Loucy (cell line): ENCODE data around the gene DYNC1H1.

Source experiments
- H2AFZ ChIP-seq: fragments of 200-600 bp; sonication (generic); 2 replicates; pipeline ENCODE4 v1.6.0; 2016; ENCODE audit warnings: antibody characterized with exemption, mild to moderate bottlenecking, low read length, moderate library complexity
- H3F3A ChIP-seq: fragments of 200-600 bp; 2 replicates; pipeline ENCODE4 v1.6.0; 2016; ENCODE audit warnings: antibody characterized with exemption, low read depth, mild to moderate bottlenecking
- H3K27me3 ChIP-seq: fragments of 200-600 bp; sonication (generic); 2 replicates; pipeline ENCODE4 v1.6.1; 2014; ENCODE audit warnings: low read length, mild to moderate bottlenecking; ENCODE audit not compliant: insufficient read depth, poor library complexity, severe bottlenecking
- H3K36me3 ChIP-seq: fragments of 200-600 bp; sonication (generic); 2 replicates; pipeline ENCODE4 v1.6.1; 2016; ENCODE audit warnings: low read length; ENCODE audit not compliant: insufficient read depth
- H3K4me1 ChIP-seq: fragments of 200-600 bp; sonication (generic); 2 replicates; pipeline ENCODE4 v1.5.1; 2014; ENCODE audit warnings: low read length, mild to moderate bottlenecking; ENCODE audit not compliant: insufficient read depth, poor library complexity, severe bottlenecking
- H3K4me2 ChIP-seq: fragments of 200-600 bp; sonication (generic); 2 replicates; pipeline ENCODE4 v1.6.0; 2014; ENCODE audit warnings: antibody characterized with exemption, low read length, low read depth, mild to moderate bottlenecking; ENCODE audit not compliant: poor library complexity, severe bottlenecking
- H3K4me3 ChIP-seq: fragments of 200-600 bp; sonication (generic); 2 replicates; pipeline ENCODE4 v1.5.1; 2014; ENCODE audit warnings: low read length, mild to moderate bottlenecking, mixed read lengths; ENCODE audit not compliant: poor library complexity, severe bottlenecking
- H3K79me2 ChIP-seq: fragments of 200-600 bp; sonication (generic); 2 replicates; pipeline ENCODE4 v1.6.1; 2014; ENCODE audit warnings: low read length; ENCODE audit not compliant: insufficient read depth
- H3K9ac ChIP-seq: fragments of 200-600 bp; sonication (generic); 2 replicates; pipeline ENCODE4 v1.6.0; 2014; ENCODE audit warnings: mild to moderate bottlenecking, low read depth, low read length, moderate library complexity; ENCODE audit not compliant: poor library complexity, severe bottlenecking
- H3K9me2 ChIP-seq: fragments of 200-600 bp; sonication (generic); replicated peaks from 2 replicates; pipeline ENCODE4 v1.6.1; 2016; ENCODE audit warnings: low read depth, low read length, mixed read lengths
- H3K9me3 ChIP-seq: fragments of 200-600 bp; sonication (generic); 2 replicates; pipeline ENCODE4 v1.6.1; 2014; ENCODE audit warnings: mild to moderate bottlenecking, antibody characterized with exemption, low read length, low read depth; ENCODE audit not compliant: insufficient read depth
- H4K20me1 ChIP-seq: fragments of 200-600 bp; sonication (generic); 2 replicates; pipeline ENCODE4 v1.6.0; 2014; ENCODE audit warnings: antibody characterized with exemption, low read length, mild to moderate bottlenecking; ENCODE audit not compliant: insufficient read depth, poor library complexity, severe bottlenecking
- EZH2phosphoT487 ChIP-seq: fragments of 200-600 bp; IDR thresholded peaks from 2 replicates; pipeline ENCODE4 v1.6.1; 2018; ENCODE audit warnings: antibody characterized with exemption, mild to moderate bottlenecking, moderate library complexity, borderline replicate concordance
- TF ChIP-seq, protein P1 (sequence below): fragments of 200-600 bp; sonication (generic); conservative IDR thresholded peaks from 2 replicates; pipeline ENCODE4 v1.5.1; 2014; ENCODE audit warnings: mild to moderate bottlenecking, antibody characterized with exemption, low read length

DYNC1H1 gene

DNA sequence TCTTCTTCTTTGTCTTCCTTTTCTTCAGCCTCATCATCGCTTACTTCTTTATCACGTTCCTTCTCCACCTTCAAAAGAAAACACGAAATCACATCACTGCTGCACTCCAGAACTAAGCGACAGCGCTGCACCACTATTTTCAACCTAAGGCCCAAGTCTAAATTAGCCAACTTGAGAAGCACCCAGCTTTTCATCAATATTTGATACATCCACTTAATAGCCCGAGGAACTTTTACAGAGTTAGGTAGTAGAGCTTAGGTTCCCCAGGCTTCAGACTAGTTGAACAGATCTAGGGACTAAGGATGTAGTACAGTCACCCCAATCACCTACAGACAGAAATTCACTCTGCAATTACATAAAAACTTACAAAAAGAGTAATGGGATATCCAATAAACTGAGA lies 120.6 kb downstream of the DYNC1H1 start:
- Histone ChIP-seq H3K9ac (peak overlapping the region; percentile 95), H3K4me3 (peak overlapping the region; percentile 83), H3K36me3 (peaks cover 59% of the 10 kb centered on the region), H3K9me3 (no peaks in the 10 kb centered on the region), H3K27me3 (no peaks in the 10 kb centered on the region), H3K79me2 (peaks cover 62% of the 10 kb centered on the region), H3K4me2 (peak overlapping the region; percentile 99), H3F3A (peaks cover 4% of the 10 kb centered on the region), H4K20me1 (peaks cover 61% of the 10 kb centered on the region), H3K4me1 (peaks cover 59% of the 10 kb centered on the region), H2AFZ (no peak overlapping the region), H3K9me2 (no peaks in the 10 kb centered on the region)
- TF ChIP-seq EZH2phosphoT487 = no peak
- TF ChIP-seq, protein P1, sequence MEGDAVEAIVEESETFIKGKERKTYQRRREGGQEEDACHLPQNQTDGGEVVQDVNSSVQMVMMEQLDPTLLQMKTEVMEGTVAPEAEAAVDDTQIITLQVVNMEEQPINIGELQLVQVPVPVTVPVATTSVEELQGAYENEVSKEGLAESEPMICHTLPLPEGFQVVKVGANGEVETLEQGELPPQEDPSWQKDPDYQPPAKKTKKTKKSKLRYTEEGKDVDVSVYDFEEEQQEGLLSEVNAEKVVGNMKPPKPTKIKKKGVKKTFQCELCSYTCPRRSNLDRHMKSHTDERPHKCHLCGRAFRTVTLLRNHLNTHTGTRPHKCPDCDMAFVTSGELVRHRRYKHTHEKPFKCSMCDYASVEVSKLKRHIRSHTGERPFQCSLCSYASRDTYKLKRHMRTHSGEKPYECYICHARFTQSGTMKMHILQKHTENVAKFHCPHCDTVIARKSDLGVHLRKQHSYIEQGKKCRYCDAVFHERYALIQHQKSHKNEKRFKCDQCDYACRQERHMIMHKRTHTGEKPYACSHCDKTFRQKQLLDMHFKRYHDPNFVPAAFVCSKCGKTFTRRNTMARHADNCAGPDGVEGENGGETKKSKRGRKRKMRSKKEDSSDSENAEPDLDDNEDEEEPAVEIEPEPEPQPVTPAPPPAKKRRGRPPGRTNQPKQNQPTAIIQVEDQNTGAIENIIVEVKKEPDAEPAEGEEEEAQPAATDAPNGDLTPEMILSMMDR = no peak

DNA sequence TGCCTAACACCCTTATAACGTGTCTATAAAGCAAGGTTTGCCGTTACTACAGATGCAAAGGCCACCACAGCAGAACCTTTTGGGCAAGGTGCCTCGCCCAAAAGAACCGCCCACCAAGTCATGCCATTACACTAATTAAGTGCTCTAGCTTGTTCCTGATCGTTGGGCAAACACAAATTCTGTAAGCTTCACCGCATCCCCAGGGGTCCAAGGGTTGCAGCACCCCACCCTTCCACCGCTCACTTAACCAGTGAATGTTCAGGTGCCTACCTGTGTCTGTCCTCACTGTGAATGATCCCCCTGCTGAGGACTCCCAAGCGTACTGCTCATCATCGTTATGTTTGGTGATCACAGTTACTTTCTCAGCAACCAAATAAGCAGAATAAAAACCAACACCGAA lies 121.1 kb downstream of the DYNC1H1 start:
- no peak overlapping the region for H2AFZ ChIP-seq
- no peaks in the 10 kb centered on the region for H3K9me3 ChIP-seq
- no peaks in the 10 kb centered on the region for H3F3A ChIP-seq
- H3K9me2 ChIP-seq = no peaks in the 10 kb centered on the region
- no peak for TF ChIP-seq EZH2phosphoT487
- TF ChIP-seq, protein P1 = no peak
- no peaks in the 10 kb centered on the region for H3K27me3 ChIP-seq
- peaks cover 56% of the 10 kb centered on the region for H4K20me1 ChIP-seq
- peak overlapping the region; percentile 83 for H3K4me3 ChIP-seq
- peaks cover 57% of the 10 kb centered on the region for H3K4me1 ChIP-seq
- H3K4me2 ChIP-seq = peak overlapping the region; percentile 99
- H3K36me3 ChIP-seq = peaks cover 54% of the 10 kb centered on the region
- peaks cover 62% of the 10 kb centered on the region for H3K79me2 ChIP-seq
- H3K9ac ChIP-seq = peak overlapping the region; percentile 95

DNA sequence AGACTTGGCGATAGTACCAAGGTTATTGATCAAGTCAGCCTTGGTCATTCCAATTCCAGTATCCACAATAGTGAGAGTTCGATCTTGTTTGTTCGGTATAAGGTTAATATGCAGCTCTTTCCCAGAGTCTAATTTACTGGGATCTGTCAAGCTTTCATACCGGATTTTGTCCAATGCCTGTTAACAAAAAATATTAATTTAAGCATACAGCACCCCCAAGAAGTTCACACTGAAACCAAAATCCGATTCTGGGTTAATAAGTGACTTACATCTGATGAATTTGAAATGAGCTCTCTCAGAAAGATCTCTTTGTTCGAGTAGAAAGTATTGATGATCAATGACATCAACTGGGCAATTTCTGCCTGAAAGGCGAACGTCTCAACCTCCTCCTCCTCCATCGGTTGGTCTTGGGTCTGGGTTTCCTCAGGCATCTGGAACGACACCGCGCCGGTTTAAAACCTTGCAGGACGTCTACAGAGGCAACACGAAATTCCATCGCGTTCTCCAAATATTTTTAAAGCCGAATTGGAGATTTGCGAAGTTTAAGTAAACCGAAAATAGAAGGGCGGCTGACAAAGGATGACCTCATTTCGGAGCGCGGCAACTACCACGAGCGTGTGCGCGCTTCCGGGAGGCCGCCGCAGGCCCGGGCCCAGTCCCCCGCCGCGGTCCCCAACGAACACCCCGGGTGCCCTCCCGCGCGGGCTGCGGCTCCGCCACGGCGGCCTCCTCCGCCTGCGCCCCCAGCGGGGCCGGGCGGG lies 121.8 kb downstream of the DYNC1H1 start:
- no peak overlapping the region for H2AFZ ChIP-seq
- peaks cover 51% of the 10 kb centered on the region for H4K20me1 ChIP-seq
- no peak for TF ChIP-seq EZH2phosphoT487
- TF ChIP-seq, protein P1 = no peak

More for the DNA sequence above, 121.8 kb downstream of the DYNC1H1 start:
- H3K9me2 ChIP-seq = no peaks in the 10 kb centered on the region
- H3K27me3 ChIP-seq = no peaks in the 10 kb centered on the region
- peak overlapping the region; percentile 99 for H3K4me2 ChIP-seq
- peak overlapping the region; percentile 95 for H3K9ac ChIP-seq
- peaks cover 57% of the 10 kb centered on the region for H3K4me1 ChIP-seq
- peaks cover 47% of the 10 kb centered on the region for H3K36me3 ChIP-seq
- peaks cover 57% of the 10 kb centered on the region for H3K79me2 ChIP-seq
- H3F3A ChIP-seq = no peaks in the 10 kb centered on the region
- H3K9me3 ChIP-seq = no peaks in the 10 kb centered on the region
- H3K4me3 ChIP-seq = peak overlapping the region; percentile 83
